Testis (tissue), 3 donors: ENCODE measurements around the gene RPUSD4. TPM values are rescaled to one million over a fixed set of nuclear protein-coding genes. Genes with fewer than 3 reads are reported as not detected.

Experiments
- DNase-seq: peaks from one replicate; pipeline ENCODE4 v3.0.0-alpha.2; 2019
- H3K27ac ChIP-seq, 2 donors: fragments of 200-600 bp; sonication (generic); one replicate each; pipeline ENCODE4 v1.5.1; 2019
- H3K27me3 ChIP-seq: fragments of 200-600 bp; sonication (generic); one replicate; pipeline ENCODE4 v1.5.1; 2019
- H3K36me3 ChIP-seq: fragments of 200-600 bp; sonication (generic); one replicate; pipeline ENCODE4 v1.5.1; 2017; ENCODE audit warnings: low read depth; ENCODE audit errors: missing control alignments
- H3K4me1 ChIP-seq: fragments of 200-600 bp; sonication (generic); one replicate; pipeline ENCODE4 v1.5.1; 2019
- H3K4me3 ChIP-seq, 2 donors: fragments of 200-600 bp; sonication (generic); one replicate each; pipeline ENCODE4 v1.5.1; 2017 to 2019
- H3K9me3 ChIP-seq: fragments of 200-600 bp; sonication (generic); one replicate; pipeline ENCODE4 v1.5.1; 2017
- POLR2A ChIP-seq: fragments of 450-650 bp; IDR thresholded peaks from one replicate; pipeline ENCODE4 v1.6.1; 2017; ENCODE audit warnings: antibody characterized with exemption, mild to moderate bottlenecking, moderate library complexity
- WGBS, 2 donors: methylation state at CpG; one replicate each; pipeline ENCODE4 v1.1.5; 2018; 5-methylcytosine and 5-hydroxymethylcytosine counted together
- intact Hi-C: fragments of 100-400 bp; cut with DNase I; formaldehyde crosslinking; loops from one replicate; pipeline ENCODE4 v1.15.1; 2023; ENCODE audit warnings: low total_unique reads
- polyA plus RNA-seq: library from polyadenylated mRNA; stranded (reverse); fragments of 350-450 nt; fragmentation: Illumina TruSeq; extraction: RNeasy Lipid Tissue Mini Kit (QIAGEN cat#74804); gene quantifications from one replicate; pipeline ENCODE4 v1.2.3, GENCODE V29; 2014; ENCODE audit warnings: low read depth, low replicate concordance; ENCODE audit not compliant: insufficient read depth
- total RNA-seq, 2 donors: library from RNA; depleted of rRNA; stranded (reverse); fragments of >200 nt; gene quantifications; one replicate each; pipeline ENCODE4 v1.2.3, GENCODE V29; 2016
- TF ChIP-seq, protein P1 (sequence below), 3 experiments: fragments of 450-650 bp in 2 of 3; fragments of 200-600 bp in 1 of 3; sonication (generic) in 1 of 3; IDR thresholded peaks; one replicate each; pipeline ENCODE4 v1.5.1; 2016 to 2019; ENCODE audit warnings: antibody characterized with exemption in 3 of 3, mild to moderate bottlenecking in 2 of 3, moderate library complexity in 1 of 3

Gene RPUSD4
- total and polyA plus RNA-seq, 3 donors from 2014 or later = 25.9 to 33.8 (median 27.5) TPM

DNA sequence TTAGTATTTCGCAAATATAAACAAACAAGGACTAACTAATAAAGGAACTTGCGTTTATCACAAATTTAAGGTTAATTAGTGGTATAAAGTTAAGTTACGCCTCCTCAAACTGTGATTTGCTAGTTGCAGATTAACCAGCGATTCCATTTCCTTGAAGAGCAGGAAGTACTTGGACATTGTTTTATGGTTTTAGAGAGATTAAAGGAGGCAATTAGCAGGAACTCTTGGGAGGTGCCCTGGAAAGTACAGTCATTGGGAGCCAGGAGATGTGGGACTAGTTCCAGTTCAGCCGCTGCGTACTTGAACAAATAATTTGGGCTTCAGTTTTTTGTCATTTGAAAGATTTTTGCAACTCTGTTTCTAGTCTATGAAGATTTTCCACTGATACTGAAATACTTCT is 3.4 kb upstream of the RPUSD4 start:
- intact Hi-C loops = no loop called here
- no peaks in the 10 kb centered on the region for H3K36me3 ChIP-seq
- no peak overlapping the region for H3K4me3 ChIP-seq
- H3K4me1 ChIP-seq = peaks cover 35% of the 10 kb centered on the region
- TF ChIP-seq, protein P1, sequence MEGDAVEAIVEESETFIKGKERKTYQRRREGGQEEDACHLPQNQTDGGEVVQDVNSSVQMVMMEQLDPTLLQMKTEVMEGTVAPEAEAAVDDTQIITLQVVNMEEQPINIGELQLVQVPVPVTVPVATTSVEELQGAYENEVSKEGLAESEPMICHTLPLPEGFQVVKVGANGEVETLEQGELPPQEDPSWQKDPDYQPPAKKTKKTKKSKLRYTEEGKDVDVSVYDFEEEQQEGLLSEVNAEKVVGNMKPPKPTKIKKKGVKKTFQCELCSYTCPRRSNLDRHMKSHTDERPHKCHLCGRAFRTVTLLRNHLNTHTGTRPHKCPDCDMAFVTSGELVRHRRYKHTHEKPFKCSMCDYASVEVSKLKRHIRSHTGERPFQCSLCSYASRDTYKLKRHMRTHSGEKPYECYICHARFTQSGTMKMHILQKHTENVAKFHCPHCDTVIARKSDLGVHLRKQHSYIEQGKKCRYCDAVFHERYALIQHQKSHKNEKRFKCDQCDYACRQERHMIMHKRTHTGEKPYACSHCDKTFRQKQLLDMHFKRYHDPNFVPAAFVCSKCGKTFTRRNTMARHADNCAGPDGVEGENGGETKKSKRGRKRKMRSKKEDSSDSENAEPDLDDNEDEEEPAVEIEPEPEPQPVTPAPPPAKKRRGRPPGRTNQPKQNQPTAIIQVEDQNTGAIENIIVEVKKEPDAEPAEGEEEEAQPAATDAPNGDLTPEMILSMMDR (IDR thresholded peaks at IDR 0.05) = no peak
- TF ChIP-seq POLR2A = no peak
- H3K9me3 ChIP-seq = no peaks in the 10 kb centered on the region
- H3K27ac ChIP-seq = peak overlapping the region; percentile 60 to 67
- no peaks in the 10 kb centered on the region for H3K27me3 ChIP-seq
- DNase-seq = peak; percentile 86
- WGBS, 2 donors = 10 to 20% methylated on average over 6 of the region's 6 CpGs

DNA sequence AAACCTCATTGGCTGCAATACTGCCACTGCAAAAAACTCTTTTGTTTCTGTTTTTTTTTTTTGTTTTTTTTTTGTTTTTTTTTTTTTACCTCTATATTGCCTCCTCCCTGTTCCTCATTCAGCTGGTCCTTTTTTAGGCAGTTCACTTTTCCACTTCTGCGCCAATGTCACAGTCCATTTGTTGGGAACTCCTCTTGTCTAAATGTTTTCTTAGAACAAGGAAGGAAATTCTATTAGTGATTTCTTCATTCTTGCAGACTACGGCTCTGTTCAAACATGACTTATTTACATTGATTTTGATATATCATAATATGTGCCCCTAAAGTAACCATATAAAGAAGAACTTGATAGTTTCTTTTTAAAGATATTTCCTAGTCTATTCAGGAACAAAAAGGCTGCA is 3.0 kb upstream of the RPUSD4 start:
- H3K4me3 ChIP-seq = no peak overlapping the region
- intact Hi-C loops = no loop called here
- H3K9me3 ChIP-seq = no peaks in the 10 kb centered on the region
- H3K36me3 ChIP-seq = no peaks in the 10 kb centered on the region
- H3K27ac ChIP-seq = peak overlapping the region in 1 of 2 donors; percentile 67
- H3K27me3 ChIP-seq = no peaks in the 10 kb centered on the region
- no peak for TF ChIP-seq POLR2A
- TF ChIP-seq, protein P1 (IDR thresholded peaks at IDR 0.05) = no peak
- 53 to 59% methylated on average over 2 of the region's 2 CpGs for WGBS, 2 donors
- H3K4me1 ChIP-seq = peaks cover 35% of the 10 kb centered on the region
- DNase-seq = no peak

DNA sequence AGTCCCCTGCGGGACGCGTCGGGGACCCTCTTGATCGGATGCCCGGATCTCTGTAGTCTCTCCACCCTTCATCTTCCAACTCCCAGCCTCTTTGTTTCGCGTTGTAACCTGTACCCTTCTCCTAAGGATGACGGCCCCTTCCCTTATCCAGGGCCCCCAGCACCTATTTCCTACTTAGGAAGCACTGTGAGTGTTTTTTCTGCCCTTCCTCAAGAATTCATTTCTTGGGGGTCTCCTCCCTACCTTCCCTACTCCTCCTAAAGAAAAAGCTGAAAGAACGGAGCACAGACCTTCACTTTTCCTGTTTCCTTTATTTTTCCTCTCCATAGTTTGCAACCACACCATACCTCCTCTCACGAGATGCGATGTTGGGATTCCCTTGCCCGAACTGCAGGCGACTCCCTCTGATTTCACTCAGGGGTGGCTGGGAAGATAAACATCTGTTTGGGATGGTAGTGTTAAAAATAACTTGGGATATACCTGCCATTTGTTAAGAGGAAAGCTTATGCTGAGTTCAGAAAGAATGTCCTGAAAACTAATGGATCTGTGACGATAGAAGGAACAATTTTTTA is 725 bp upstream of the RPUSD4 start:
- Histone ChIP-seq H3K9me3 (no peaks in the 10 kb centered on the region), H3K4me3 (peak overlapping the region; percentile 75 to 97), H3K27me3 (no peaks in the 10 kb centered on the region), H3K4me1 (peaks cover 31% of the 10 kb centered on the region), H3K36me3 (no peaks in the 10 kb centered on the region), H3K27ac (peak overlapping the region; percentile 47 to 68)
- DNase-seq = no peak
- intact Hi-C loops = no loop called here
- no peak for TF ChIP-seq POLR2A
- TF ChIP-seq, protein P1 (IDR thresholded peaks at IDR 0.05) = no peak
- 2% methylated on average over 15 of the region's 15 CpGs for WGBS, 2 donors

DNA sequence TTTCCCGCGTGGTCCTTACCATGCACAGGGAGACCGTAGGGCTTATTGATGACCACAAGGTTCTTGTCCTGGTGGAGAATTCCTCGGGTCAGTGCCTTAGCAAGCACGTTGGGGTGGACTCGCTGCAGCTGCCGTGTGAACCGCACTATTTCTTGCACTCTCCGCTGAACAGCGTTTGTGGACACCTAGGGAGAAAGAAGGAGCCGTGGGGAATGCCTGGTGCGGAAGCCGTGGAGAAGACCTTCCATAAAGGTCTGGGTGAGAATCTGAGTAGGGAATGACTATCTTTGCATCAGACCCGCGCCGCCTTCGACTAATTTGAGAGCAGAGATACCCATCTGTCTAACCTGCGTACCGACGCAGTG is 597 bp downstream of the RPUSD4 start:
- Histone ChIP-seq H3K27me3 (no peaks in the 10 kb centered on the region), H3K4me1 (peaks cover 27% of the 10 kb centered on the region), H3K4me3 (peak overlapping the region; percentile 75 to 97), H3K36me3 (no peaks in the 10 kb centered on the region), H3K9me3 (no peaks in the 10 kb centered on the region), H3K27ac (peak overlapping the region; percentile 29 to 42)
- WGBS, 2 donors = 3 to 4% methylated on average over 19 to 20 of the region's 20 CpGs
- TF ChIP-seq, protein P1 (IDR thresholded peaks at IDR 0.05) = no peak
- no peak for TF ChIP-seq POLR2A
- DNase-seq = no peak
- intact Hi-C loops = no loop called here

DNA sequence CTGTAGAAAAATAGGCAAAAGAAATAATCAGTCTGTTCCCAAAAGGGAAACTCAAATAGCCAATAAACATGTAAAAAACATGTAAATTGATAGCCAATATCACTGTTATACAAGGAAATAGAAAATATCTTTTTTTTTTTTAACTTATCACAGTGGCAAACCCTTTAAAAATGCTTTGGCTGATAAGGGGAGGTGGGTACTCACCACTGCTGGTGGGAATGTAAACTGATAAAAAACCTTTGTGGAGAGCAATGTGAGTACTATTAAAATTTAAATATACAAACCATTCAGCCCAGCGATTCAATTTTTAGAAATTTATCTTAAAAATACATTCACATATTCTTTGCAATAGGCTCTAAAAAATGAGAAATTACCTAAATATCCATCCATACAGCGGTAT is 3.6 kb downstream of the RPUSD4 start:
- no peak for DNase-seq
- WGBS, 2 donors = 91 to 95% methylated on average over 2 of the region's 2 CpGs
- intact Hi-C loops = no loop called here
- no peaks in the 10 kb centered on the region for H3K27me3 ChIP-seq
- H3K9me3 ChIP-seq = no peaks in the 10 kb centered on the region
- H3K27ac ChIP-seq = no peak overlapping the region
- H3K36me3 ChIP-seq = no peaks in the 10 kb centered on the region
- peaks cover 9% of the 10 kb centered on the region for H3K4me1 ChIP-seq
- no peak overlapping the region for H3K4me3 ChIP-seq
- TF ChIP-seq, protein P1 (IDR thresholded peaks at IDR 0.05) = no peak
- no peak for TF ChIP-seq POLR2A
